Measurements from ENCODE around the gene MMP17.
"Not testable (repeated sequence)": the region's sequence is repeated elsewhere in the genome, so short reads cannot be mapped to it uniquely, and the experiment has no call there.

GRCh38 chr12:131885076-131885475 lies 56.9 kb downstream of the MMP17 start:
- not testable (repeated sequence) for TF ChIP-seq CTCF (conservative IDR thresholded peaks at IDR 0.05; ENCODE audit: low read depth, low read length); EZH2 (IDR thresholded peaks at IDR 0.05; ENCODE audit: low read length, unreplicated experiment)
